ENCODE results near the gene TRIM45.

GRCh38 chr1:117128323-117129079 is 7.0 kb upstream of the TRIM45 start:
- TF ChIP-seq, protein P1, sequence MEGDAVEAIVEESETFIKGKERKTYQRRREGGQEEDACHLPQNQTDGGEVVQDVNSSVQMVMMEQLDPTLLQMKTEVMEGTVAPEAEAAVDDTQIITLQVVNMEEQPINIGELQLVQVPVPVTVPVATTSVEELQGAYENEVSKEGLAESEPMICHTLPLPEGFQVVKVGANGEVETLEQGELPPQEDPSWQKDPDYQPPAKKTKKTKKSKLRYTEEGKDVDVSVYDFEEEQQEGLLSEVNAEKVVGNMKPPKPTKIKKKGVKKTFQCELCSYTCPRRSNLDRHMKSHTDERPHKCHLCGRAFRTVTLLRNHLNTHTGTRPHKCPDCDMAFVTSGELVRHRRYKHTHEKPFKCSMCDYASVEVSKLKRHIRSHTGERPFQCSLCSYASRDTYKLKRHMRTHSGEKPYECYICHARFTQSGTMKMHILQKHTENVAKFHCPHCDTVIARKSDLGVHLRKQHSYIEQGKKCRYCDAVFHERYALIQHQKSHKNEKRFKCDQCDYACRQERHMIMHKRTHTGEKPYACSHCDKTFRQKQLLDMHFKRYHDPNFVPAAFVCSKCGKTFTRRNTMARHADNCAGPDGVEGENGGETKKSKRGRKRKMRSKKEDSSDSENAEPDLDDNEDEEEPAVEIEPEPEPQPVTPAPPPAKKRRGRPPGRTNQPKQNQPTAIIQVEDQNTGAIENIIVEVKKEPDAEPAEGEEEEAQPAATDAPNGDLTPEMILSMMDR (IDR thresholded peaks at IDR 0.05; ENCODE audit: insufficient read depth, low read length, poor library complexity, severe bottlenecking) = peak; percentile 54
- no peak for TF ChIP-seq EZH2phosphoT487 (conservative IDR thresholded peaks at IDR 0.05; ENCODE audit: low read length)

All from SU-DHL-6 (cell line).